K562 (cell line): ENCODE results near the gene VSX2. TPM values are rescaled to one million over a fixed set of nuclear protein-coding genes. Genes with fewer than 3 reads are reported as not detected.

Experiments
- ATAC-seq: fragments of 200-7000 bp; cut with Tn5 transposase; 3 replicates; pipeline ENCODE4 v1.9.1; 2020; ENCODE audit warnings: moderate library complexity
- BruUV-seq: library from RNA; stranded (reverse); fragments of 400-500 nt; replicated peaks from 2 replicates; lab custom pipeline; 2021; lab: Mats Ljungman, UMichigan
- CTCF ChIA-PET: fragments of 300-600 bp; formaldehyde crosslinking; extraction: SDS; loops from one replicate; lab custom pipeline; 2021; ENCODE audit warnings: low intra/inter-chr PET ratio; lab: Yijun Ruan, JAX
- POLR2A ChIA-PET: fragments of 300-600, 350-650 bp; sonication (Branson Sonifier 250); formaldehyde crosslinking; extraction: SDS; loops from one replicate; lab custom pipeline; 2021; ENCODE audit warnings: antibody characterized with exemption, inconsistent platforms; lab: Yijun Ruan, JAX
- DNase-seq, 4 experiments: peaks; one replicate each; pipeline versions ENCODE4 v3.0.0 to v3.0.0-alpha.2; 2011 to 2018; ENCODE audit warnings: low spot score in 3 of 4, mixed read lengths in 3 of 4; ENCODE audit errors: extremely low read depth in 1 of 4
- FAIRE-seq: peaks from 2 replicates; lab custom pipeline; 2011; peaks lifted over from hg19 to GRCh38; lab: Jason Lieb, UNC
- H2AFZ ChIP-seq: 2 replicates; pipeline ENCODE4 v1.6.0; 2011; ENCODE audit warnings: low read depth, low read length, control low read depth, inconsistent platforms
- H3K27ac ChIP-seq: fragments of 200-600 bp; 3 replicates; pipeline ENCODE4 v1.8.0; 2011; ENCODE audit warnings: low read depth, mild to moderate bottlenecking, control low read depth, inconsistent platforms, low read length, moderate library complexity, mixed read lengths; ENCODE audit errors: extremely low read depth
- H3K27me3 ChIP-seq, 2 experiments: fragments of 300-600 bp in 1 of 2; 2 replicates in 1 of 2; 3 replicates in 1 of 2; pipeline versions ENCODE4 v1.6.0 to v1.8.0; 2011; ENCODE audit warnings: inconsistent platforms in 2 of 2, low read length in 2 of 2, mild to moderate bottlenecking in 1 of 2, mixed read lengths in 1 of 2, moderate library complexity in 1 of 2; ENCODE audit not compliant: control insufficient read depth in 2 of 2, insufficient read depth in 2 of 2
- H3K36me3 ChIP-seq: fragments of 300-600 bp; 3 replicates; pipeline ENCODE4 v1.8.0; 2011; ENCODE audit warnings: mild to moderate bottlenecking, low read length, inconsistent platforms; ENCODE audit not compliant: control insufficient read depth, insufficient read depth
- H3K4me1 ChIP-seq, 2 experiments: fragments of 200-600 bp in 1 of 2; replicated peaks in 1 of 2; 2 replicates in 1 of 2; 3 replicates in 1 of 2; pipeline versions ENCODE4 v1.5.1 to v1.8.0; 2011; ENCODE audit warnings: inconsistent platforms in 2 of 2, low read length in 2 of 2, mild to moderate bottlenecking in 1 of 2, mixed read lengths in 1 of 2, moderate library complexity in 1 of 2; ENCODE audit not compliant: control insufficient read depth in 2 of 2, insufficient read depth in 2 of 2
- H3K4me2 ChIP-seq: 2 replicates; pipeline ENCODE4 v1.6.1; 2011; ENCODE audit warnings: low read length, control low read depth, inconsistent platforms, mixed read lengths; ENCODE audit not compliant: insufficient read depth
- H3K4me3 ChIP-seq: fragments of 200-600 bp; sonication (generic), shearing (Covaris generic); 2 replicates; pipeline ENCODE4 v1.5.1; 2016; ENCODE audit warnings: control low read depth, inconsistent platforms
- H3K79me2 ChIP-seq: fragments of 200-600 bp; 3 replicates; pipeline ENCODE4 v1.8.0; 2011; ENCODE audit warnings: low read length, inconsistent platforms; ENCODE audit not compliant: control insufficient read depth, insufficient read depth
- H3K9ac ChIP-seq, 2 experiments: 2 replicates each; pipeline versions ENCODE4 v1.6.0 to v1.6.1; 2011; ENCODE audit warnings: low read depth in 2 of 2, low read length in 2 of 2, control low read depth in 1 of 2, inconsistent platforms in 1 of 2, mild to moderate bottlenecking in 1 of 2, mixed read lengths in 1 of 2; ENCODE audit not compliant: insufficient read depth in 1 of 2
- H3K9me1 ChIP-seq: one replicate; pipeline ENCODE4 v1.6.0; 2011; ENCODE audit warnings: inconsistent platforms, mild to moderate bottlenecking, low read length, moderate library complexity; ENCODE audit not compliant: control insufficient read depth, insufficient read depth
- H3K9me3 ChIP-seq: replicated peaks from 2 replicates; pipeline ENCODE4 v1.5.1; 2011; ENCODE audit warnings: low read depth, low read length, inconsistent platforms; ENCODE audit not compliant: control insufficient read depth, insufficient read depth
- H4K20me1 ChIP-seq: replicated peaks from 2 replicates; pipeline ENCODE4 v1.6.1; 2011; ENCODE audit warnings: low read length, inconsistent platforms, mixed read lengths; ENCODE audit not compliant: control insufficient read depth, insufficient read depth
- ERF ChIP-seq: fragments of 450-650 bp; formaldehyde crosslinking; IDR thresholded peaks from 2 replicates; pipeline ENCODE4 v1.4.0; 2020; ENCODE audit warnings: mild to moderate bottlenecking, mixed read lengths
- MYNN ChIP-seq, 2 experiments: sonication (generic); formaldehyde crosslinking in 1 of 2; IDR thresholded peaks; 2 replicates each; pipeline versions ENCODE4 v1.5.0 to v1.6.1; 2016 to 2020; ENCODE audit warnings: antibody characterized with exemption in 1 of 2, missing genetic modification reagents in 1 of 2
- NFYB ChIP-seq: IDR thresholded peaks from 2 replicates; pipeline ENCODE4 v1.6.1; 2011; ENCODE audit warnings: mild to moderate bottlenecking, moderate library complexity; ENCODE audit not compliant: insufficient read length; ENCODE audit errors: extremely low read depth
- ZNF263 ChIP-seq: sonication (generic); formaldehyde crosslinking; IDR thresholded peaks from 2 replicates; pipeline ENCODE4 v1.8.0; 2022; ENCODE audit warnings: mild to moderate bottlenecking, missing genetic modification reagents, borderline replicate concordance
- WGBS: fragments of 100-300 bp; shearing (Covaris generic); methylation state at CpG from one replicate; pipeline ENCODE4 v1.1.6; 2016; ENCODE audit warnings: low coverage, mixed read lengths; ENCODE audit not compliant: insufficient coverage; ENCODE audit errors: missing lambda C conversion rate; 5-methylcytosine and 5-hydroxymethylcytosine counted together
- in situ Hi-C: fragments of 300-500 bp; cut with MboI; formaldehyde crosslinking; loops from 4 replicates; pipeline ENCODE4 v1.15.0; 2018; ENCODE audit warnings: inconsistent platforms, mixed read lengths
- intact Hi-C: fragments of 100-400 bp; cut with micrococcal nuclease; formaldehyde crosslinking; loops from 2 replicates; pipeline ENCODE4 v1.14.2; 2022
- polyA plus RNA-seq, 8 experiments: library from polyadenylated mRNA; depleted of rRNA in 4 of 8; stranded (reverse) in 5 of 8; unstranded in 3 of 8; fragments of >200 nt; fragmentation: Nextera tagmentation in 2 of 8; fragmentation: Illumina TruSeq in 1 of 8; extraction: Ambion mirVana in 2 of 8; extraction: Trizol in 1 of 8; gene quantifications; 2 replicates each; pipeline versions ENCODE4 v1.2.1 to v1.2.3, GENCODE V29; 2011 to 2014; ENCODE audit warnings: inconsistent platforms in 1 of 8, missing spikeins in 1 of 8
- total RNA-seq, 7 experiments: library from RNA; depleted of rRNA in 6 of 7; stranded (reverse); fragments of >200 nt in 6 of 7; fragmentation: Illumina TruSeq in 2 of 7; extraction: Trizol in 2 of 7; gene quantifications; 2 replicates each; pipeline versions ENCODE4 v1.2.1 to v1.2.3, GENCODE V29; 2011 to 2021; ENCODE audit warnings: low replicate concordance in 1 of 7

VSX2 gene
- total and polyA plus RNA-seq, 9 of the 15 experiments (the other 6 are each of a cell fraction or from before 2014, with no cell fraction given), result 0.04 TPM; not detected in 8

DNA sequence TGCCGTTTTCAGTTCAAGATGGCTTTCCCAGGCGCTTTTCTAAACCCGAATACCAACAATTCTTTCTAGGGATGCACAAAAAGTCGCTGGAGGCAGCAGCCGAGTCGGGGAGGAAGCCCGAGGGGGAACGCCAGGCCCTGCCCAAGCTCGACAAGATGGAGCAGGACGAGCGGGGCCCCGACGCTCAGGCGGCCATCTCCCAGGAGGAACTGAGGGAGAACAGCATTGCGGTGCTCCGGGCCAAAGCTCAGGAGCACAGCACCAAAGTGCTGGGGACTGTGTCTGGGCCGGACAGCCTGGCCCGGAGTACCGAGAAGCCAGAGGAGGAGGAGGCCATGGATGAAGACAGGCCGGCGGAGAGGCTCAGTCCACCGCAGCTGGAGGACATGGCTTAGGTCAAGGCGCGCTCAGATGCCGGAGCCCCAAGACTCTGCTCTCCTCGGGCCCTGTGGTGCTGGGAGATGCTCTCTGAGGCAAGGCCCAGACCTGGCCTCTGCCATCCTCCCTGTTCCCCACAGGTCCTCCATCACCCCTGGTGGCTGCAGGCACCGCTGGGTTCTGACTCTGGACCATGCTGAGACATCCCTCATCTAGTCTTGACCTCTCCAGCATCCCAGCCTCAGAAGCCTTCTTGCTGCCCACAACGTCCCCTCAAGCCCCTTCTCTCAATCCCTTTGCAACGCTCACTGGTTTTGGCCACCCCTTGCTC is 21.4 kb downstream of the VSX2 start:
- 14% methylated on average over 23 of the region's 29 CpGs for WGBS
- Histone ChIP-seq H3K9ac (no peak overlapping the region), H3K27me3 (peaks cover 9 to 39% of the 10 kb centered on the region in 2 experiments; a peak in 4 of 5 replicates), H3K79me2 (no peaks in the 10 kb centered on the region), H3K36me3 (no peaks in the 10 kb centered on the region), H3K4me1 (peaks cover 0 to 18% of the 10 kb centered on the region in 2 experiments; a peak in 2 of 5 replicates)
- DNase-seq (no peak), FAIRE-seq (no peak), ATAC-seq (no peak)
- in situ Hi-C loops, result no loop called here
- intact Hi-C loops, result no loop called here
- no TSS peak for BruUV-seq
- TF ChIP-seq NFYB (no peak), ZNF263 (CRISPR knock-in tag) (peak; percentile 66)
- TF ChIP-seq, all 486 proteins: peak for 1
- no peak overlapping the region for H2AFZ ChIP-seq
- POLR2A ChIA-PET, result interaction anchor here (0.6 to 0.7 kb wide), 2 partner anchors 27 to 66 kb away, joined by 3 read pairs; no protein-coding TSS in a partner anchor
- no peaks in the 10 kb centered on the region for H3K9me1 ChIP-seq
- no peaks in the 10 kb centered on the region for H3K9me3 ChIP-seq
- no peaks in the 10 kb centered on the region; the same call in 1 of the 2 replicates for H4K20me1 ChIP-seq
- H3K4me3 ChIP-seq, result no peak overlapping the region
- CTCF ChIA-PET, result no interaction called here
- H3K27ac ChIP-seq, result no peak overlapping the region
- no peak overlapping the region for H3K4me2 ChIP-seq

DNA sequence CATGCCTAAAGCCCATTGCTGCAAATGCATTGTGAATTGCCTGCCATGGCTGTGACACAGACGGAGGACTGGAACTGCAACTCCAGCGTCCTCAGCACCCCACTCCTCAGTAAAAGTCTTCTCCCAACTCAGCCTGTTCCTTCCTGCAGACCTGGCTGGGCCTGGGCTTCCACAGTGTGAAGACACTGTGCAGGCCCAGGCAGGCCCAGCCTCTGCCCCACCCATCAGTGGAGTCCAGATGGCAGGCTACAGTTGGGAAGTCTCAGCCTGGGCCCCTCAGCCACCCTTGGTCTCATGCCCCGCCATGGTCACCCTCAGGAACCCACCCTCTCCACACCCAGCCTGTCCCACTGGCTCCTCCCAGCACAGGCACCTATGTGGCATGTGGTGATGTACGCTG is 22.0 kb downstream of the VSX2 start:
- no peak overlapping the region for H3K4me2 ChIP-seq
- DNase-seq (no peak), ATAC-seq (no peak), FAIRE-seq (no peak)
- H3K79me2 ChIP-seq, result no peaks in the 10 kb centered on the region
- no peaks in the 10 kb centered on the region for H3K36me3 ChIP-seq
- no peak overlapping the region for H3K27ac ChIP-seq
- H4K20me1 ChIP-seq, result no peaks in the 10 kb centered on the region; the same call in 1 of the 2 replicates
- ChIA-PET CTCF (no interaction called here), POLR2A (interaction anchor here (0.6 to 0.7 kb wide), 2 partner anchors 26 to 65 kb away, joined by 3 read pairs; no protein-coding TSS in a partner anchor)
- H2AFZ ChIP-seq, result no peak overlapping the region
- in situ Hi-C loops, result no loop called here
- TF ChIP-seq ERF (no peak), MYNN (IDR thresholded peaks at IDR 0.05) (peak; percentile 44; the same call in 1 of the 2 replicates), MYNN (CRISPR knock-in tag; IDR thresholded peaks at IDR 0.05) (no peak)
- H3K4me3 ChIP-seq, result no peak overlapping the region
- intact Hi-C loops, result no loop called here
- peaks cover 9 to 45% of the 10 kb centered on the region in 2 experiments; a peak in 4 of 5 replicates for H3K27me3 ChIP-seq
- no peak overlapping the region for H3K9ac ChIP-seq
- no TSS peak for BruUV-seq
- H3K9me1 ChIP-seq, result no peaks in the 10 kb centered on the region
- WGBS, result 3% methylated on average over 3 of the region's 4 CpGs
- H3K4me1 ChIP-seq, result peaks cover 0 to 18% of the 10 kb centered on the region in 2 experiments; a peak in 2 of 5 replicates
- H3K9me3 ChIP-seq, result no peaks in the 10 kb centered on the region
